HG02571 (cell line): ENCODE data around the gene RSPH4A.
A peak's percentile ranks its signal among the peaks of the same experiment; 100 is the strongest.
"Not testable (repeated sequence)": the region's sequence is repeated elsewhere in the genome, so short reads cannot be mapped to it uniquely, and the experiment has no call there.

ENCODE experiments used
- ATAC-seq: cut with Tn5 transposase; IDR thresholded peaks from one replicate; pipeline ENCODE4 v1.9.1; 2021; ENCODE audit warnings: mild to moderate bottlenecking, moderate library complexity; ENCODE audit not compliant: unreplicated experiment

The RSPH4A gene

DNA sequence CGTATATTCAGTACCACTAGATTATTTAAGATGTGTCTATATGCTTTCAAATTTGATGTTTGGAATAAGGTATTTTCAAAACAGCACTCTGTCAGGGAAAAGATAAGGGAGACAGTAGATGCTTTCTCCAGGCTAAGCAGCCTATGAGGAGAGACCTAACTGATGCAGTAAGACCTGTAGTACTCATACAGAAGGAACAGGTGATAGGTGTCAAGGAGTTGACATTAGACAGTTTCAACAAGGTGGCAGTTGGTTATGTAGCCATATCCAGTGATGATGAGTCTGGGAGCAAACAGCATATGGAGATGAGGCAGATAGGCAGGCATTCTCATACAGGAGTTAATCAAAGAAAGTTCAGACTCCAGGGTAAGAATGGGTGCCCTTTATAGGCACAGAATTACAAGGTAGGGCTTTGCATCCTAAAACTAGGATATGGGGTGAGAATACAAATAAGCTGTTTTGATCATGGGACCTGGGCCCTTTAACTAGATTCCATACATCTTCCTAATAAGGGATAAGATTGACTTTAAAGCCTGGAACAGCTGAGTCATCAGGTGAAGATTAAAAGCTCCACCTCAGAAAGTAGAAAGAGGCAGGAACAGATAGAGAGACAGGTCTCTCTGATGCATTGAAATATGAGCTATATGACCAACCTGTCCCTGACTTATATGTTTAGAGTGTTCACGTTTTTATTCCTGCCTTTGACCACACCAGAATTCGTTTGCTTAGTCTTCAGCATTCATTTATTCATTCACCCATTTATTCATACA, 7.9 kb downstream of the RSPH4A start:
- no peak for ATAC-seq

DNA sequence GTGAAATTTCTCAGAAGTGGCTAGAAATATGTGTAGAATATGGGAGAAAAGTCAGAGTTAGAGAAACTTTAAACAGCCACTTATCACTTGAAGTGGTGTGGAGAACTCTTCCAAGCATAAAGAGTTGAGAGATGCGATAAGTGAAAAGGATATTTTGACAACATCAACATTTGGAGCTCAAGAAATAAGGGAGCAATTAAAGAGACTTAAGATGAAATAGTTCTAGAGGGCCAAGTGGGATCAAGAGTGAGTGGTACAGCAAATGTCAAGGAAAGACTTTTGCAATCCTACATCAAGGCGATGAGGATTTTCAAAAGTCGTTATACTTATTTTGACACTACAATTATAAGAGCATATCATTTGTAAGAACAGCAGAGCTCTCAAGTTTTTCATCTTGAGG, 9.6 kb downstream of the RSPH4A start:
- ATAC-seq, result no peak

DNA sequence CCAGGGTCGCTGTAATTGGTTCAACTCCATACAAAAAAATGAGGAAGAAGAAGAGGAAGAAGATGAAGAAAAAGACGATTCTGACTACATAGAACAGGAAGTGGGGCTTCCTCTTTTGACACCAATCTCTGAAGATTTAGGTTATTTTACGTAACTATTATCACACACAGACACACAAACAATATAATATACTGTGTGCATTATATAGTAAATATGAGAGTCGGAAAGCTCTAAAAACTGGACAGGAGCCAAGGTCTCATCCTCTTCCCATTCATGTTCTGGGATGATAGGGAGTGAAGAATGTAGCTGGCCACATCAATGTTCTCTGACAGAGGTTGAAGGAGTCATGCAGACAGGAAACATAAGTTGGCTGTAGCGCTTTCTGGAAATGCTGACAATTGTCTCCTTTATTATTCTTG, 13.3 kb downstream of the RSPH4A start:
- no peak for ATAC-seq

DNA sequence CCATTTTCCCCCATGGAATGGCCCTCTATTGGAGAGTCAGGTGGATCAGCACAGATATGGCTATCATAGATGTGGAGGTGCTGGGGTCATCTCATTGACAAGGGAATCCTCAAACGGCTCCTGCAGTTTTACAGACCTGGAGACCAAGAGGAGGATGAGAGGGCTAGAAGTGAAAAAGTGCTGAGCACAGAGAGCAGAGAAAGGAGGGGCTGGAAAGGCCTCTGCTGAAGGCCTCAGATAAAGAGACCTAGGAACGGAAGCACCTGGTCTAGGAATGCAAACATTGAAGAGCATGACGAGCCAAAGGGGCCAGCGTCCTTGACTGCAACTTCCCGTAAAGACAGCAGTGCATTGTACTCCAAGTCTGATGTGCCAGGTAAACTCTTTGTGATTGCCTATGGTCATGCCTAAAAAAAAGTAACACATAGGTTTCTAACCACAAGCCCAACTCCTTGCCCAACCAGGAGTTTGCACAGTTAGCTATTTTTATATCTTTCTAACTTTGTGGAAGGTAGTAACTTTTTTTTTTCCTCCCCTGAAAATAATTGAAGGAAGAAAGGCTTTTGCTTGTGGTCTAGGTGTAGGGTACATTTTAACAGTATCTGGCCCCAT, 15.2 kb downstream of the RSPH4A start:
- no peak for ATAC-seq

DNA sequence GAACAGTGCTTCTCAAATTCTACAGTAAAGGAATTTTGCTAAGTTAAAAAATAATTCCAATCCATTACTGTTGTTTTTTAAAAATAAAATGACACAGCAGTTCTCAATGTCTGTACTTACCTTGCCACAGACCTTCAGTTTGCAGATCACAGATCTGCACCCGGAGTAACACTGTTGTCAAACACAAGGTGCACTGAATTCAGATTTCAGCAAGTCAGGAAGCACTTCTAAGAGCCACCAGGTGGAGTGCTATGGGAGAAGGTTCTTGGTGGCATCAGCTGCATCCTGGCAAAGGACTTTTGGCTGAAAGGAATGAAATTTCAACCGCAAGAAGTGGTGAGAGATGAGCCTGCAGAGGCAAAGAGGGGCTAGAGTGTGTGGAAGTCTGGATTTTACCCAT, 17.4 kb downstream of the RSPH4A start:
- ATAC-seq, result no peak

DNA sequence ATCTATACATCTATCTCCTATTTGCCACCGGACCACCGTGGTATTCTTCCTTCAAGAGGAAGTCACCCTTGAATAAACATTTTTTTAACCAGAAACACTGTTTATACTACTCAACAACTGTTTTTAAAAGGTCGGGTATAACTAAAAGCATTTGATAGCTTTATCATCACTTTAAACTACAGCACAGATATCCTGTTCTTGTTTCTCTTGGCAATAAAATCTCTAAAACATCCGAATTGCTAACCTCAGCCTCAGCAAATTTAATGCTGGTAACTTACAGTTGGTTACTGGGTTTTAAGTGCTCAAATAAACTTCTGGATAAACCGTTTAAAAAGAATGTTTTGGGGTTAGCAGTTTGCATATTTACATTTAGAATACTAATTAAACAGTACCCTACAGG, 31.9 kb downstream of the RSPH4A start:
- ATAC-seq, result no peak

DNA sequence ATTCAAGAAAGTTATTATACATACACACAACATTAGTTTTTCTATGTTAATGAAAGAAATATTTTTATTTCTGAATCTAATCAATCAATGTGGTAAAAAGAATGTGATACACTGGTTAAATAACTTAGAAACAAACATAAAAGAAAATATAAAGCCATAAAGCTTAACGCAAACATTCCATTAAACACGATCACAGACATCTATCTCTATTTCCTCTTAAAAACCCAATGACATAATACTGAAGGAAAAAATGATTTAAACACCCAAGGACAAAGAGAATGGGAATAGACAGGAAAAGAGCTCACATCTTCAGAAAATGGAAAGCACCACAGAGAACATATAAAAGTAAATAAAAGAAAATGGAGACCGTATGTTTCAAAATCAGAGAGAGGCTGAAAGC, 32.9 kb downstream of the RSPH4A start:
- ATAC-seq, result no peak

DNA sequence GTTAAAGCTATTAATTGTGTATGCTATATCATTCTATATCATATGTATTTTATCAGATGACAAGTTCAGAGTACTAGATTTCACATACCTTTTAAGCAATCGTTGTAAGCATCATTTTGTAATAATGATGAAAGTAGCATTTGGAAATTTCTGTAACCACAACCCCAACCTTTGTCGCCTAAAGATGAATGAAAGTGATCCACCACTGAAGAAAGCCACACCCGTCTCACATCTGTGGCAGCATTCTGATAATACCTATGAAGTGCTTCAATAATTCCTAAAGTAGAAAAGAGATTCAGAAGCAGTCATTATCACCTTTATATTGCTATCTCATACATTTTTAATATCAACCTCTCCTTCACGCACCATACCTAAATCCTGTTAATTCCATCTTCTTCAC, 35.6 kb downstream of the RSPH4A start:
- no peak for ATAC-seq

DNA sequence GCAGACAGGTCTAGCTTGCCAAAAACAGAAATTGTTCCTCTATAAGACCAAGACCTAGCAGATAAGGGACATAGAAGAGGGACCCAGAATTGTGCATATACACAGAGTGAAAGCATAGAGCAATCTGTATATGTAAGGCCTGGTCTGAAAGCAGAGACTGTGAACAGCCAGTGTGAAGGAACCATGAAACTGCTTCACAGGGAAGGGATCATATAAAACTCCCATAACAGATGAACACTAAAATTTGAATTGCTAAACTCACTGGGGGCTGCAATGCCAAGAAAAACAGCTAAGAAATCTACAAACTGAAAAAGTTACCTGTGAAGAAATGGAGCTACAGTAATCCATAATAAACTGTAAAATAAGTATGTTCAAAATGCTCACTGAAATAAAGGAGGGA, 45.3 kb downstream of the RSPH4A start:
- ATAC-seq, result no peak

DNA sequence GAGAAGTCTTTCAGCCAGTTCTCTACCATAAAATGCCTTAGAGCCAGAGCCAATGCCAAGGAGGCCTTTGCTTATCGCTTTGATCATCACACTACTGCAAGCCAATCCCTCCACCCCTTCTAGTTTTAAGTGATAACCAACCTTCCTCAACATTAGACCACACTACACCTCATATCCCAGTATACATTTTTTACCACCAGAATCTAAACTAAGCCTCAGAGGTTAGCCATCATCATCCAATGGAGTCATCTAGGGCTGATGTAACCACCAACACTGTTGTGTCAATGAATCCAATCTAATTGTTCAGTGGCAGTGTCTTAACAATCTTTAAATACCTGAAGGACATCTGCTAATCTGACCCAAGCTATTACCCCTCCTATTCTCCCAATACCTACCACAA, 45.9 kb downstream of the RSPH4A start:
- no peak for ATAC-seq

DNA sequence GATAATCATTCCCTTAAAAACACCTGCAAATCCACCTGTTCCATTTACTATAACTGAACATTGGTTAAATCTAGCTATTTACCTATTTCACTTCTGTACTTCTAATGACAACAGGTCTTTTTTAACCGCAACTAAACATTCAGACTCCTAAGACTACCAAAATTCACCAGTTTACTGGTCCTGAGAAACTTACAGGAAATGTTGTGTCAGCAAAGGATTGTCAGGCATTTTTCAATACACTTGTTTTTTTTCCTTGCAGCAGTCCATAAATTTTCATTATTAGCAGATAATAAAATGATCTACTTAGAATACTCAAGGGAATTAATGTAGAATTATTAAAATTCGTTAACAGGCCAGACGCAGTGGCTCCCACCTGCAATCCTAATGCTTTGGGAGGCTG, 47.0 kb downstream of the RSPH4A start:
- no peak for ATAC-seq

DNA sequence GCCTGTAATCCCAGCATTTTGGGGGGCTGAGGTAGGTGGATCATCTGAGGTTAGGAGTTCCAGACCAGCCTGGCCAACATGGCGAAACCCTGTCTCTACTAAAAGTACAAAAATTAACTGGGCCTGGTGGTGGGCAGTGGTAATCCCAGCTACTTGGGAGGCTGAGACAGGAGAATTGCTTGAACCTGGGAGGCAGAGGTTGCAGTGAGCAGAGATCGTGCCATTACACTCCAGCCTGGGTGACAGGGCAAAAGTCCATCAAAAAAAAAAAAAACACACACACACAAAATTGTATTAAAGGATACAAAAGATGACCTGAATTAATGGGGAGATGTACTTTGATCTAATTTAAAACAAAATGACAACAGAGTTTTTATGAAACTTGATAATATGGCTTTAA, 47.9 kb downstream of the RSPH4A start:
- not testable (repeated sequence) for ATAC-seq

DNA sequence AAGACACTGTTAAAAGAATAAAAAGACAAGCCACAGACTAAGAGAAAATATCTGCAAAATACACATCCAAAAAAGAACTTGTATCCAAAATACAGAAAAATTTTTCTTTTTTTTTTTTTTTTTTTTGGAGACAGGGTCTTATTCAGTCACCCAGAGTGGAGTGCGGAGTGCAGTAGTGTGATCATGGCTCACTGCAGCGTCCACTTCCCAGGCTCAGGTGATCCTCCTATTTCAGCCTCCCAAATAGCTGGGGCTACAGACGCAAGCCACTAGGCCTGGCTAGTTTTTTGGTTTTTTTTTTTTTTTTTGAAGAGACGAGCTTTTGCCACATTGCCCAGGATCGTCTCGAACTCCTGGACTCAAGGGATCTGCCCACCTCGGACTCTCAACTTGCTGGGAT, 49.2 kb downstream of the RSPH4A start:
- ATAC-seq, result no peak

DNA sequence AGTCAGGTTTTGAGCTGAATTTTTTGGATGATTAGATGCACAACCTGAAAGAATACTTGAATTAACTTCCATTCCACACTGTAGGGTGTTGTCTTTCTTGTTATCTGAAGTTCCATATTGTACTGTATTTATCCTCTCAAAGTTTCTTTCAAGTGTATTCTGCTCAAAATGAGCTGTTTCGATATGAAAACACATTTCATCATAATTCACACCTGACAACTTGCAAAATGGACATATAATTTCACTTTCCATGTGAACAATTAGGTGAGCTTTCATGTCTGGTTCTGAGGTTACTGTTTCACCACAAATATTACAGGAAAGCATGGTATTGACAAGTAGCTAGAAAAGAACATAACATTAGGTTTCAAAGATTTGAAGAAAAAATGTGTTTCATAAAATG, 50.6 kb downstream of the RSPH4A start:
- ATAC-seq, result no peak

DNA sequence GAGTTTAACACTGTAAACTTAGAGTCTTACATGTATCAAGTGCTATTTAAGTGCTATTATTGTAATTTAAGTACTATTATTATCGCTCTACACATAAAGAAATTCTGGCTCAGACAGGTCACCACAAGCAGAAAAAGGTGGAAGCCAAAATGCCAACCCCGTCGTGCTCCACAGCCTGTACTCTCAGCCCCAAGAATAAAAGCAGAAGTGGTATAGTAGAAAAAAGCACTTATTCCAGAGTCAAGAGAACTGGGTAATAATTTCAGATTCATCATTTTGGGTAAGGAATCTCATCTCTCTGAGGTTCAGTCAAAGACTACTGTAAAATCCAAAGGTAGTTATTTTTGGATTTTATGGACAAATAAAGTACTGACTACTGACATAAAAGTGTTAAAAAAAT, 51.3 kb downstream of the RSPH4A start:
- ATAC-seq, result no peak

DNA sequence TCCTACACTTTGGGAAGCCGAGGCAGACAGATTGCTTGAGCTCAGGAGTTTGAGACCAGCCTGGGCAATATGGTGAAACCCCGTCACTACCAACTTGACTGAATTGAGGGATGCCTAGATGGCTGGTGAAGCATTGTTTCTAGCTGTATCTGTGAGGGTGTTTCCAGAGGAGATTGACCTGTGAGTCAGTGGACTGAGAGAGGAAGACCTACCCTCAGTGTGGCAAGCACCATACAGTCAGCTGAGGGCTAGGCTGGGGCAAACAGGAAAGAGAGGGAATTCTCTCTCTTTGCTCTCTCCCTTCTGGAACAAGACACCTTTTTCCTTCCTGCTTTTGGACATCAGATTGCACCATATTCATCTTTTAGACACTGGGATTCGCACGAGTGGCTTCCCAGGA, 56.0 kb downstream of the RSPH4A start:
- no peak for ATAC-seq

DNA sequence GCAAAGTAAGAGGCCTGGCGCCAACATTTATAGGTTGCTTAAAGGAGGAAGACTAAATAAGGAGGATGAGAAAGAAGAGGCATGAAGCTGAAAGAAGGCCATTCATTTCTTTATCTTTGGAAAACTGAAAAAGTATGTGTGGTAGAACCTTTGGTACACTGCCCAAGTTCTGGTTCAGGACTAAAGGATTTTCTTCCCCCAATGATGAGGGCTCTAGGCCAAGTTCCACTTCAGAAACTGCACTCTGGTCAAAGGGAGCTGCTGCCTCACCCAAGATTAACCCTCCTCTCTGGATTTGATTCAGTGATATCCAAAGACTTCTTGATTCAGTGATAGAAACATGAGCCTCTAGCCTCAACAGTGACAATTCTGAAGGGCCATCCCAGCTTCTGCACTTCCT, 59.7 kb downstream of the RSPH4A start:
- no peak for ATAC-seq

DNA sequence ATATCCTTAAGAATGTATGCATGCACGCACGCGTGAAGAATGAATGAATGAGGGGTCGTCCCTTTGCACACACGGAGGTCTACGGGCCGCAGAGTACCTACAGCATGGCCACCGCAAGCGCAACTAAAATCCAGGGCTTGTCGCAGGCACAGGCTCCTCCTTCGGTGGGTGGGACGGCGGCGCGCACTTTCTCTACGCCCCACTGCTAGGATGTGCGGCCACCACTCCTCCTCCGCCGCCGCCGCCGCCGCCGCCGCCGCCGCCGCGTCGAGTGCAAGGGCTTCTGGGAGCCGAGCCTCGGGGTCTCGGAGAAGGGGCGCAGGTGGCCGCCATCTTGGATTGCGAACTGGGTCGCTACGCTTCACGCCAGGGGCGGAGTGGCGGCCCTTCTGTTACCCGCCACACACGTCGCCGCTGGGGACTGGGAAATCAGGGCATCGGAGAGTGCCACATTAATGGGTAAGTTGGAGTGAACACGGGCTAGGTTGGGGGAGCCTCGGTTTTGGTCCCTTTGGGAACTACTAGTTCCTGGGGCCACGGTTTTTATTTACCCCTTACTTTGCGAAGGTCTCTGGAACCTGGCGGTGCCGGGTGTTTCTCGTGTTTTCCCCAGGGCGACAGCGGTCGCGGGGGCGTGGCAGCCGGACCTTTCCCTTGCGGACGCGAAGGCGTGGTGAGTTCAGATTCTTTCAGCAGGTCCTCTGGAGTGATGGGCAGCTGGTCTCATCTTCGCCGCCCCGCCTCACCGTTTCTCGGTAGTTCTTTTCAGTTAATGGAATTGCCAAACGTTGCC, 64.8 kb downstream of the RSPH4A start, which contains the start of gene KPNA5:
Gene KPNA5, plus strand, starts transcription at position 332 of the 793 bp plus-strand sequence. Its CDS starts 124 bp downstream, at position 456.
- peak; percentile 96 for ATAC-seq

DNA sequence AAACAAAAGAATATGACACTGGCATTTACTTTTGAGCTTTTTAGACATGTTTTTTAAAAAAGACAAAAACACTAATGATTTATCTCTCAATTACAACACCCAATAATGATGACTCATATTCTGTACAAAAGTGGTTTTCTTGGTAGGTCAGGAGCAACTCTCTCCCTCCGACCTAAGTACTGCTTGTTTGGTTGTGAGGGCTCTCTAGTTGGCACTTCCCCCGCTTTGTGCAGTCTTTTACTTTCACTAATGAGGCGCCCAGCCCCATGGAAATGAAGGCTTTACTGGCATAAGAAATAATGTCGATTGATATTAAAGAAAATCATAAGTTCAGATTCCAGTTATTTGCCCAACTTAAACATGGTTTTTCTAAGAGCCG, 66.0 kb downstream of the RSPH4A start:
- ATAC-seq, result no peak
